OCI-LY3 (cell line): ENCODE data around the gene EHMT1.
A peak's percentile ranks its signal among the peaks of the same experiment; 100 is the strongest.
"Not testable (repeated sequence)": the region's sequence is repeated elsewhere in the genome, so short reads cannot be mapped to it uniquely, and the experiment has no call there.

Experiments used
- H2AFZ ChIP-seq: fragments of 200-600, 300-600 bp; shearing (Covaris generic); 2 replicates; pipeline ENCODE4 v1.6.0; 2014; ENCODE audit warnings: antibody characterized with exemption, low read depth, low read length
- H3K27ac ChIP-seq: fragments of 200-600, 300-600 bp; sonication (generic); 2 replicates; pipeline ENCODE4 v1.5.1; 2014; ENCODE audit warnings: mild to moderate bottlenecking, low read length, moderate library complexity, mixed read lengths
- H3K27me3 ChIP-seq: fragments of 200-600, 300-600 bp; sonication (generic); 2 replicates; pipeline ENCODE4 v1.6.1; 2014; ENCODE audit warnings: low read depth, low read length, mixed read lengths
- H3K36me3 ChIP-seq: fragments of 200-600, 300-600 bp; sonication (generic); replicated peaks from 2 replicates; pipeline ENCODE3; 2014; ENCODE audit warnings: low read depth, low read length, mixed read lengths
- H3K4me1 ChIP-seq: fragments of 300-600, 200-600 bp; sonication (generic); 2 replicates; pipeline ENCODE4 v1.6.1; 2014; ENCODE audit warnings: low read length, mixed read lengths
- H3K4me2 ChIP-seq: fragments of 200-600, 300-600 bp; sonication (generic); 2 replicates; pipeline ENCODE4 v1.6.1; 2014; ENCODE audit warnings: low read length, mixed read lengths
- H3K4me3 ChIP-seq: fragments of 300-600, 200-600 bp; sonication (generic); 2 replicates; pipeline ENCODE4 v1.5.1; 2014; ENCODE audit warnings: antibody characterized with exemption, mild to moderate bottlenecking, low read length, moderate library complexity
- H3K79me2 ChIP-seq: fragments of 300-600, 200-600 bp; shearing (Covaris generic); 2 replicates; pipeline ENCODE4 v1.6.1; 2014; ENCODE audit warnings: mild to moderate bottlenecking, low read length, mixed read lengths
- H3K9ac ChIP-seq: fragments of 300-600, 200-600 bp; shearing (Covaris generic); 2 replicates; pipeline ENCODE4 v1.6.0; 2014; ENCODE audit warnings: mild to moderate bottlenecking, low read length, moderate library complexity
- H3K9me3 ChIP-seq: fragments of 200-600, 300-600 bp; shearing (Covaris generic); 2 replicates; pipeline ENCODE4 v1.6.1; 2014; ENCODE audit warnings: low read length, mixed read lengths; ENCODE audit not compliant: insufficient read depth
- H4K20me1 ChIP-seq: fragments of 200-600, 300-600 bp; sonication (generic); 2 replicates; pipeline ENCODE4 v1.6.1; 2016; ENCODE audit warnings: low read length, mixed read lengths; ENCODE audit not compliant: insufficient read depth
- EZH2phosphoT487 ChIP-seq: fragments of 200-600 bp; shearing (Covaris generic); IDR thresholded peaks from 2 replicates; pipeline ENCODE4 v1.6.1; 2018; ENCODE audit warnings: antibody characterized with exemption, mixed run types, low read depth
- TF ChIP-seq, protein P1 (sequence below): fragments of 200-600, 300-600 bp; sonication (generic); IDR thresholded peaks from 2 replicates; pipeline ENCODE4 v1.5.1; 2014; ENCODE audit warnings: antibody characterized with exemption, low read length, low read depth

The EHMT1 gene

DNA sequence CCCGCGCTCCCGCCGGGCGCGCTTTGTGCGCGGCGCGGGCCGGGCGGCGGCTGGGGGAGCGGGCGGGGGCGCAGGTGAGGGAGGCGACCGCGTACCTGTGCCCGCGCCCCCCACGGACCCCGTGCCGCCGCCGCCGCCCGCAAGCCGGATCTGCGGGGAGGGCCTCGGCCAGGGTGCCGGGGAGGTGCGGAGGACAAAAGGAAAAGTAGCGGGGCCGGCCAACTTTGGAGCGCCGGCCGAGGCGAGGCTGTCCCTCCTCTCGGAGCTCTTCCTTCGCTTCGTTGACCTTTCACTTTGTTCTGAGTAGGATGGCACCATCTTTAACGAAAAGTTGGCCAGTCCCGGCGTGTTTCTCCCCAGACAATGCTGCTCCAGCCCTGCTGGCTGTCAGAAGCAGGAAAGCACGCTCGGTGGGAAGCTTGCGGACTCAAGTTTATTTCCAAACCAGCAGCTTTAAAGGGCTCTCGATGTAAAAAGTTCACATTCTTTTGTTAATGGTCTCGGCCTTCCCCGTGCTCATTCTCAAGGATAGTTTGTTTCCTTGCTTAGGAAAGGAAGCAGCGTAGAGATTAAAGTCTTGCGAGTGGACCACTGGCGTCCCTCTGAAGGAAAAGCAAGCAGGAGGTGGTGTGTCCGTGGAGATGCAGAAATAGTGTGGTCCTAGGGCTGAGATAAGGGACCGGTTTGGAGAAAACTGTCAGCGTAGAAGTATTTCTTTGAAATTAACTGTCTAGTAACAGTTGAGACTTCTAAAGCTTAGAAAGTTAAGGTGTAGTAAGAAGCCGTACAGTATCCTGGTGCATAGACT, 639 bp downstream of the EHMT1 start:
- peak overlapping the region; percentile 39 for H3K27ac ChIP-seq
- H3K79me2 ChIP-seq: peaks cover 78% of the 10 kb centered on the region
- no peaks in the 10 kb centered on the region for H3K27me3 ChIP-seq
- H3K4me2 ChIP-seq: peak overlapping the region; percentile 86
- H2AFZ ChIP-seq: no peak overlapping the region; the same call in 1 of the 2 replicates
- H3K9ac ChIP-seq: peak overlapping the region; percentile 87
- H3K4me1 ChIP-seq: peaks cover 22% of the 10 kb centered on the region
- TF ChIP-seq, protein P1, sequence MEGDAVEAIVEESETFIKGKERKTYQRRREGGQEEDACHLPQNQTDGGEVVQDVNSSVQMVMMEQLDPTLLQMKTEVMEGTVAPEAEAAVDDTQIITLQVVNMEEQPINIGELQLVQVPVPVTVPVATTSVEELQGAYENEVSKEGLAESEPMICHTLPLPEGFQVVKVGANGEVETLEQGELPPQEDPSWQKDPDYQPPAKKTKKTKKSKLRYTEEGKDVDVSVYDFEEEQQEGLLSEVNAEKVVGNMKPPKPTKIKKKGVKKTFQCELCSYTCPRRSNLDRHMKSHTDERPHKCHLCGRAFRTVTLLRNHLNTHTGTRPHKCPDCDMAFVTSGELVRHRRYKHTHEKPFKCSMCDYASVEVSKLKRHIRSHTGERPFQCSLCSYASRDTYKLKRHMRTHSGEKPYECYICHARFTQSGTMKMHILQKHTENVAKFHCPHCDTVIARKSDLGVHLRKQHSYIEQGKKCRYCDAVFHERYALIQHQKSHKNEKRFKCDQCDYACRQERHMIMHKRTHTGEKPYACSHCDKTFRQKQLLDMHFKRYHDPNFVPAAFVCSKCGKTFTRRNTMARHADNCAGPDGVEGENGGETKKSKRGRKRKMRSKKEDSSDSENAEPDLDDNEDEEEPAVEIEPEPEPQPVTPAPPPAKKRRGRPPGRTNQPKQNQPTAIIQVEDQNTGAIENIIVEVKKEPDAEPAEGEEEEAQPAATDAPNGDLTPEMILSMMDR: no peak
- TF ChIP-seq EZH2phosphoT487: no peak
- peaks cover 22% of the 10 kb centered on the region for H3K36me3 ChIP-seq
- H3K4me3 ChIP-seq: peak overlapping the region; percentile 90
- H4K20me1 ChIP-seq: peaks cover 24% of the 10 kb centered on the region
- H3K9me3 ChIP-seq: no peaks in the 10 kb centered on the region

DNA sequence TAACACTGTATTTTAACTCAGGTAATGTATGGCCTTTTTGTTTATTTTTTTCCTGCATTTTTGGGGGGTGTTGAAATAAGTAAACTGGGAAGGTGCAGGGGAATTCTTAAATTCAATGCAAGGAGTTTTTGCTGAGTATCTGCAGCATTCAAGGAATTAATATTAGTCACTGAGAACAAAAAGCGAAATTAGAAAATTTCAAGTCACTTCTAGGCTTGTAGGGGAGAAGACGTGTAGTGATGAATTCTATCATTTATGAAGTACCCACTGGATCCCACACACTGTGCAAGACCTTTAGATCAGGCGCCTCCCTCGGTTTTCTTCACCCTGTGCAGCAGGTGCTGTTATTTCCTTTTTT, 1.2 kb downstream of the EHMT1 start:
- H3K9ac ChIP-seq: peak overlapping the region; percentile 87
- H3K27ac ChIP-seq: peak overlapping the region; percentile 39; the same call in 1 of the 2 replicates
- H3K4me3 ChIP-seq: peak overlapping the region; percentile 90
- peaks cover 17% of the 10 kb centered on the region for H3K36me3 ChIP-seq
- no peak for TF ChIP-seq EZH2phosphoT487
- TF ChIP-seq, protein P1: no peak
- peaks cover 26% of the 10 kb centered on the region for H4K20me1 ChIP-seq
- H3K4me2 ChIP-seq: peak overlapping the region; percentile 86
- H3K9me3 ChIP-seq: no peaks in the 10 kb centered on the region
- no peaks in the 10 kb centered on the region for H3K27me3 ChIP-seq
- H3K4me1 ChIP-seq: peaks cover 22% of the 10 kb centered on the region
- H3K79me2 ChIP-seq: peaks cover 84% of the 10 kb centered on the region
- no peak overlapping the region for H2AFZ ChIP-seq

DNA sequence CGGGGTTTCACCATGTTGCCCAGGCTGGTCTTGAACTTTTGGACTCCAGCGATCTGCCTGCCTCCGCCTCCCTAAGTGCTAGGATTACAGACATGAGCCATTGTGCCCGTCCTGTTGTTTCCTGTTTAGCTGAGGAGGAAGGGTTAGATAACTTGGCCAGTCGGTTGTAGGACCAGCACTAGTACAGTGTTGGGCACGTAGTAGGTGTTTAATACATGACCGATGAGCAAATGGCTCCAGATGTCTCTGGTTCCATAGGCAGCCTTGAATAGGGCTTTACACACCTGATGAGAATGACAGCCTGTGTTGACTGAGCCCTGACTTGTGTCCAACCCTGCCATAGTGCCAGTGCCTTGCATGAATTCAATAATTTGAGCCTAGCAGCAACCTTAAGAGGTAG, 1.8 kb downstream of the EHMT1 start:
- no peak overlapping the region for H2AFZ ChIP-seq
- peaks cover 12% of the 10 kb centered on the region for H3K36me3 ChIP-seq
- TF ChIP-seq EZH2phosphoT487: no peak
- TF ChIP-seq, protein P1: no peak
- no peak overlapping the region for H3K4me2 ChIP-seq
- H3K79me2 ChIP-seq: peaks cover 90% of the 10 kb centered on the region
- H3K4me3 ChIP-seq: no peak overlapping the region
- H3K4me1 ChIP-seq: peaks cover 22% of the 10 kb centered on the region
- no peaks in the 10 kb centered on the region for H3K9me3 ChIP-seq
- H3K27me3 ChIP-seq: no peaks in the 10 kb centered on the region
- no peak overlapping the region for H3K27ac ChIP-seq
- peaks cover 30% of the 10 kb centered on the region for H4K20me1 ChIP-seq
- no peak overlapping the region for H3K9ac ChIP-seq

DNA sequence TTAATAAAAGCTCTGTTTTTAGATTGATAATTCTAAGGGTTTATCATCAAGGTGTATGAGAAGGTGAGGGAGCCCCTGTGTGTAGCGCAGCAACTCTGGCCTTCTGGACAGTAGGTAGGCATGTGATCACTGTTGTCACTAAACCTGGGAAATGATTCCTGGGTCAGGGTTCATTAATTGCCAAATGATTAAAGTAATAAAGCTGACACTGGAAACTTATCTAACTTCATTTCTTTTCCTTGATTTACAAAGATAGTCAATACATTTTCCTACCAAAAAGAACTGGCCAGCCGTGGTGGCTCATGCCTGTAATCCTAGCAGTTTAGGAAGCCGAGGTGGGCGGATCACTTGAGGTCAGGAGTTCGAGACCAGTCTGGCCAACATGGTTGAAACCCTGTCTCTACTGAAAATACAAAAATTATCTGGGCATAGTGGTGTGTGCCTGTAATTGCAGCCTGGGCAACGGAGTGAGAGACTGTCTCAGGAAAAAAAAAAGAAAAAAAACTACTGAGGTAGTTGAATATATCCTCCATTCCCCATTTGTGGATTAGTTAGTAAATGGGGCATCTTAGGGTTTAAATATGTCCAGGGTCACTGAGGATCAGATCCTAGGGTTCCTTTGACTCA, 2.4 kb downstream of the EHMT1 start:
- Histone ChIP-seq H3K4me1 (peaks cover 22% of the 10 kb centered on the region), H3K27ac (no peak overlapping the region), H3K4me3 (no peak overlapping the region), H3K9ac (no peak overlapping the region), H3K4me2 (no peak overlapping the region), H3K27me3 (no peaks in the 10 kb centered on the region), H3K9me3 (no peaks in the 10 kb centered on the region), H4K20me1 (peaks cover 30% of the 10 kb centered on the region), H2AFZ (no peak overlapping the region), H3K79me2 (peaks cover 95% of the 10 kb centered on the region), H3K36me3 (peaks cover 10% of the 10 kb centered on the region)
- TF ChIP-seq, protein P1: no peak
- no peak for TF ChIP-seq EZH2phosphoT487

DNA sequence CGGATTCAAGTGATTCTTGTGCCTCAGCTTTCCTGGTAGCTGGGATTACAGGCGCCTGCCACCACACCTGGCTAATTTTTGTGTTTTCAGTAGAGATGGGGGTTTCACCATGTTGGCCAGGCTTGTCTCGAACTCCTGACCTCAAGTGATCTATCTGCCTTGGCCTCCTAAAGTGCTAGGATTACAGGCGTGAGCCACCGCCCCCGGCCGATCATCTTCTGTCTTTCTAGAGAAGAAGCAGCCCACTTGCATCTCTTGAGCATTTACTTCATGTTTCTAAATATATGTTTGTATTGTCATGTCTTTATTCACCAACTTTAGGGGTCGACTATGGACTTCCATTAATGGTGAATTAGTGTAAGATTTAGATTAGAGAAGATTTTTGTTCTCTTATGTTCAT, 3.4 kb downstream of the EHMT1 start:
- H3K9ac ChIP-seq, H2AFZ ChIP-seq, H3K27me3 ChIP-seq, H3K4me3 ChIP-seq, H3K36me3 ChIP-seq, H3K27ac ChIP-seq, H3K9me3 ChIP-seq, H3K4me2 ChIP-seq: not testable (repeated sequence)
- Histone ChIP-seq H3K4me1 (peaks cover 22% of the 10 kb centered on the region), H4K20me1 (peaks cover 30% of the 10 kb centered on the region), H3K79me2 (peaks cover 95% of the 10 kb centered on the region)
